Fibroblast of lung (primary cell): ENCODE results near the gene GRAMD4. TPM values are rescaled to one million over a fixed set of nuclear protein-coding genes. Genes with fewer than 3 reads are reported as not detected.
"Not testable (repeated sequence)": the region's sequence is repeated elsewhere in the genome, so short reads cannot be mapped to it uniquely, and the experiment has no call there.

Experiments
- DNase-seq, 2 donors: peaks; one replicate each; pipeline versions ENCODE4 v3.0.0 to v3.0.0-alpha.2; 2010; ENCODE audit warnings: low read depth in 2 of 2
- H2AFZ ChIP-seq: 2 replicates; pipeline ENCODE4 v1.5.1; 2012; ENCODE audit warnings: low read length, control low read depth, inconsistent platforms
- H3K27ac ChIP-seq: 2 replicates; pipeline ENCODE4 v1.5.1; 2011; ENCODE audit warnings: low read length, control low read depth; ENCODE audit not compliant: insufficient read depth
- H3K27me3 ChIP-seq: 2 replicates; pipeline ENCODE4 v1.5.1; 2011; ENCODE audit warnings: mild to moderate bottlenecking, low read length; ENCODE audit not compliant: control insufficient read depth, insufficient read depth
- H3K36me3 ChIP-seq: 2 replicates; pipeline ENCODE4 v1.5.1; 2011; ENCODE audit warnings: low read length; ENCODE audit not compliant: control insufficient read depth, insufficient read depth
- H3K4me1 ChIP-seq: 2 replicates; pipeline ENCODE4 v1.5.1; 2011; ENCODE audit warnings: low read length; ENCODE audit not compliant: control insufficient read depth, insufficient read depth; ENCODE audit errors: extremely low read depth
- H3K4me2 ChIP-seq: 2 replicates; pipeline ENCODE4 v1.5.1; 2011; ENCODE audit warnings: low read length, control low read depth; ENCODE audit not compliant: insufficient read depth; ENCODE audit errors: extremely low read depth
- H3K4me3 ChIP-seq, 4 experiments: fragments of 200-600 bp in 1 of 4; sonication (generic) in 1 of 4; replicated peaks in 1 of 4; 2 replicates each; pipeline ENCODE4 v1.5.1; 2011 to 2016; ENCODE audit warnings: low read length in 4 of 4, low read depth in 3 of 4, mild to moderate bottlenecking in 3 of 4, control low read depth in 2 of 4, inconsistent platforms in 1 of 4, mixed read lengths in 1 of 4; ENCODE audit not compliant: insufficient read depth in 1 of 4; ENCODE audit errors: control extremely low read depth in 1 of 4
- H3K79me2 ChIP-seq: 2 replicates; pipeline ENCODE4 v1.5.1; 2012; ENCODE audit warnings: mild to moderate bottlenecking, low read length, inconsistent platforms; ENCODE audit not compliant: control insufficient read depth, insufficient read depth
- H3K9ac ChIP-seq: 2 replicates; pipeline ENCODE4 v1.5.1; 2011; ENCODE audit warnings: mild to moderate bottlenecking, low read length, control low read depth; ENCODE audit not compliant: insufficient read depth
- H3K9me3 ChIP-seq: 2 replicates; pipeline ENCODE4 v1.5.1; 2012; ENCODE audit warnings: low read depth, low read length; ENCODE audit not compliant: control insufficient read depth, insufficient read depth
- H4K20me1 ChIP-seq: 2 replicates; pipeline ENCODE4 v1.5.1; 2011; ENCODE audit warnings: low read length; ENCODE audit not compliant: control insufficient read depth, insufficient read depth; ENCODE audit errors: extremely low read depth
- CTCF ChIP-seq, 2 donors: IDR thresholded peaks in 1 of 2; conservative IDR thresholded peaks in 1 of 2; 1 replicate in 1 of 2; 2 replicates in 1 of 2; pipeline ENCODE4 v1.5.1; 2011 to 2012; ENCODE audit warnings: low read length in 2 of 2, control low read depth in 1 of 2, inconsistent platforms in 1 of 2, low read depth in 1 of 2, mild to moderate bottlenecking in 1 of 2
- EZH2 ChIP-seq: IDR thresholded peaks from 2 replicates; pipeline ENCODE4 v1.5.1; 2012; ENCODE audit warnings: low read length, control low read depth, mild to moderate bottlenecking; ENCODE audit errors: missing control alignments
- polyA plus RNA-seq, 2 donors: library from polyadenylated mRNA; depleted of rRNA in 1 of 2; stranded (reverse) in 1 of 2; unstranded in 1 of 2; fragments of >200 nt; gene quantifications; 2 replicates each; pipeline ENCODE4 v1.2.1, GENCODE V29; 2011 to 2012; ENCODE audit warnings: missing spikeins in 1 of 2
- total RNA-seq: library from RNA; depleted of rRNA; stranded (reverse); fragments of >200 nt; gene quantifications from 2 replicates; pipeline ENCODE4 v1.2.1, GENCODE V29; 2014

GRAMD4 gene
- total and polyA plus RNA-seq, 2 donors (not counting 1 experiment from before 2014, with no cell fraction given), result 7.5 to 37.3 TPM

- no peaks in the 10 kb centered on the region for H4K20me1 ChIP-seq
- H3K4me3 ChIP-seq, result no peak overlapping the region
- H3K36me3 ChIP-seq, result no peaks in the 10 kb centered on the region
- TF ChIP-seq EZH2 (no peak), CTCF (conservative IDR thresholded peaks at IDR 0.05 in 1 of 2, IDR thresholded peaks at IDR 0.05 in 1 of 2; ENCODE audit: low read depth in 1 of 2, low read length in 2 of 2) (no peak)
- no peaks in the 10 kb centered on the region for H3K79me2 ChIP-seq
- H3K4me2 ChIP-seq, result no peak overlapping the region
- DNase-seq, result no peak
- H3K4me1 ChIP-seq, result no peaks in the 10 kb centered on the region
- H3K27me3 ChIP-seq, result no peaks in the 10 kb centered on the region
- no peak overlapping the region for H2AFZ ChIP-seq
- no peaks in the 10 kb centered on the region for H3K9me3 ChIP-seq
- H3K9ac ChIP-seq, result no peak overlapping the region
- H3K27ac ChIP-seq, result no peak overlapping the region
Observed at GRCh38 chr22:46633334-46633890, 13.2 kb downstream of the GRAMD4 start.

GRCh38 chr22:46634011-46634699, 14.0 kb downstream of the GRAMD4 start:
- Histone ChIP-seq H3K27ac (no peak overlapping the region), H3K79me2 (no peaks in the 10 kb centered on the region), H4K20me1 (no peaks in the 10 kb centered on the region), H3K4me2 (no peak overlapping the region), H3K36me3 (no peaks in the 10 kb centered on the region), H3K4me3 (no peak overlapping the region), H3K4me1 (no peaks in the 10 kb centered on the region), H2AFZ (no peak overlapping the region), H3K9ac (no peak overlapping the region), H3K27me3 (no peaks in the 10 kb centered on the region), H3K9me3 (no peaks in the 10 kb centered on the region)
- TF ChIP-seq CTCF (conservative IDR thresholded peaks at IDR 0.05 in 1 of 2, IDR thresholded peaks at IDR 0.05 in 1 of 2; ENCODE audit: low read depth in 1 of 2, low read length in 2 of 2) (no peak), EZH2 (no peak)
- DNase-seq, result peak in 1 of 2 donors; percentile 21

GRCh38 chr22:46634973-46635685, 14.9 kb downstream of the GRAMD4 start:
- not testable (repeated sequence) for H2AFZ ChIP-seq, H3K4me3 ChIP-seq, H3K27me3 ChIP-seq, H3K79me2 ChIP-seq, H3K27ac ChIP-seq, H3K9ac ChIP-seq, H3K9me3 ChIP-seq, H3K4me2 ChIP-seq, DNase-seq, H3K36me3 ChIP-seq, H3K4me1 ChIP-seq, H4K20me1 ChIP-seq
